ENCODE data around the gene S100A2.

GRCh38 chr1:153533689-153534201 is 31.9 kb downstream of the S100A2 start:
- no peak for TF ChIP-seq EZH2 (optimal IDR thresholded peaks at IDR 0.05; ENCODE audit: low read depth, low read length)
- TF ChIP-seq CTCF (IDR thresholded peaks at IDR 0.05; ENCODE audit: low read length): no peak

Data from MM.1S (cell line).